ENCODE results near the gene COL15A1.

GRCh38 chr9:98944057-98944733, 488 bp downstream of the COL15A1 start:
- TF ChIP-seq CTCF (IDR thresholded peaks at IDR 0.05) (no peak), POLR2AphosphoS5 (IDR thresholded peaks at IDR 0.05) (no peak), POLR2A (IDR thresholded peaks at IDR 0.05) (no peak), EP300 (IDR thresholded peaks at IDR 0.05) (no peak)

Measured in stomach (tissue), 4 donors.